Panc1 (cell line): ENCODE results near the gene UGGT2.

Source experiments
- POLR2AphosphoS5 ChIP-seq: IDR thresholded peaks from 2 replicates; pipeline ENCODE4 v1.6.1; 2012; ENCODE audit warnings: mild to moderate bottlenecking, low read depth, low read length, moderate library complexity
- SIN3A ChIP-seq: IDR thresholded peaks from 2 replicates; pipeline ENCODE4 v1.6.1; 2012; ENCODE audit warnings: low read depth, mild to moderate bottlenecking, low read length, moderate library complexity, borderline replicate concordance; ENCODE audit not compliant: insufficient read depth
- TCF7L2 ChIP-seq: IDR thresholded peaks from 2 replicates; pipeline ENCODE4 v1.6.1; 2011; ENCODE audit warnings: mild to moderate bottlenecking, low read depth, low read length, inconsistent platforms
- TF ChIP-seq, protein P1 (sequence below): fragments of 450-650 bp; IDR thresholded peaks from 2 replicates; pipeline ENCODE4 v1.5.1; 2017; ENCODE audit warnings: mild to moderate bottlenecking
- TF ChIP-seq, protein P2 (sequence below), 2 experiments: IDR thresholded peaks; 2 replicates each; pipeline ENCODE4 v1.6.1; 2011 to 2012; ENCODE audit warnings: low read depth in 2 of 2, control low read depth in 1 of 2, low read length in 1 of 2, mild to moderate bottlenecking in 1 of 2, moderate library complexity in 1 of 2; ENCODE audit not compliant: insufficient read depth in 1 of 2

GRCh38 chr13:96033220-96034015 lies 19.8 kb downstream of the UGGT2 start:
- TF ChIP-seq, protein P1, sequence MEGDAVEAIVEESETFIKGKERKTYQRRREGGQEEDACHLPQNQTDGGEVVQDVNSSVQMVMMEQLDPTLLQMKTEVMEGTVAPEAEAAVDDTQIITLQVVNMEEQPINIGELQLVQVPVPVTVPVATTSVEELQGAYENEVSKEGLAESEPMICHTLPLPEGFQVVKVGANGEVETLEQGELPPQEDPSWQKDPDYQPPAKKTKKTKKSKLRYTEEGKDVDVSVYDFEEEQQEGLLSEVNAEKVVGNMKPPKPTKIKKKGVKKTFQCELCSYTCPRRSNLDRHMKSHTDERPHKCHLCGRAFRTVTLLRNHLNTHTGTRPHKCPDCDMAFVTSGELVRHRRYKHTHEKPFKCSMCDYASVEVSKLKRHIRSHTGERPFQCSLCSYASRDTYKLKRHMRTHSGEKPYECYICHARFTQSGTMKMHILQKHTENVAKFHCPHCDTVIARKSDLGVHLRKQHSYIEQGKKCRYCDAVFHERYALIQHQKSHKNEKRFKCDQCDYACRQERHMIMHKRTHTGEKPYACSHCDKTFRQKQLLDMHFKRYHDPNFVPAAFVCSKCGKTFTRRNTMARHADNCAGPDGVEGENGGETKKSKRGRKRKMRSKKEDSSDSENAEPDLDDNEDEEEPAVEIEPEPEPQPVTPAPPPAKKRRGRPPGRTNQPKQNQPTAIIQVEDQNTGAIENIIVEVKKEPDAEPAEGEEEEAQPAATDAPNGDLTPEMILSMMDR = no peak
- no peak for TF ChIP-seq SIN3A
- TF ChIP-seq, protein P2, sequence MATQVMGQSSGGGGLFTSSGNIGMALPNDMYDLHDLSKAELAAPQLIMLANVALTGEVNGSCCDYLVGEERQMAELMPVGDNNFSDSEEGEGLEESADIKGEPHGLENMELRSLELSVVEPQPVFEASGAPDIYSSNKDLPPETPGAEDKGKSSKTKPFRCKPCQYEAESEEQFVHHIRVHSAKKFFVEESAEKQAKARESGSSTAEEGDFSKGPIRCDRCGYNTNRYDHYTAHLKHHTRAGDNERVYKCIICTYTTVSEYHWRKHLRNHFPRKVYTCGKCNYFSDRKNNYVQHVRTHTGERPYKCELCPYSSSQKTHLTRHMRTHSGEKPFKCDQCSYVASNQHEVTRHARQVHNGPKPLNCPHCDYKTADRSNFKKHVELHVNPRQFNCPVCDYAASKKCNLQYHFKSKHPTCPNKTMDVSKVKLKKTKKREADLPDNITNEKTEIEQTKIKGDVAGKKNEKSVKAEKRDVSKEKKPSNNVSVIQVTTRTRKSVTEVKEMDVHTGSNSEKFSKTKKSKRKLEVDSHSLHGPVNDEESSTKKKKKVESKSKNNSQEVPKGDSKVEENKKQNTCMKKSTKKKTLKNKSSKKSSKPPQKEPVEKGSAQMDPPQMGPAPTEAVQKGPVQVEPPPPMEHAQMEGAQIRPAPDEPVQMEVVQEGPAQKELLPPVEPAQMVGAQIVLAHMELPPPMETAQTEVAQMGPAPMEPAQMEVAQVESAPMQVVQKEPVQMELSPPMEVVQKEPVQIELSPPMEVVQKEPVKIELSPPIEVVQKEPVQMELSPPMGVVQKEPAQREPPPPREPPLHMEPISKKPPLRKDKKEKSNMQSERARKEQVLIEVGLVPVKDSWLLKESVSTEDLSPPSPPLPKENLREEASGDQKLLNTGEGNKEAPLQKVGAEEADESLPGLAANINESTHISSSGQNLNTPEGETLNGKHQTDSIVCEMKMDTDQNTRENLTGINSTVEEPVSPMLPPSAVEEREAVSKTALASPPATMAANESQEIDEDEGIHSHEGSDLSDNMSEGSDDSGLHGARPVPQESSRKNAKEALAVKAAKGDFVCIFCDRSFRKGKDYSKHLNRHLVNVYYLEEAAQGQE (IDR thresholded peaks at IDR 0.05; ENCODE audit: insufficient read depth in 1 of 2, low read depth in 2 of 2, low read length in 1 of 2) = no peak
- TF ChIP-seq POLR2AphosphoS5 = no peak
- TF ChIP-seq TCF7L2 = no peak
